TTC549 (cell line): ENCODE results near the gene USP28.

Experiments
- FAIRE-seq: peaks from 2 replicates; lab custom pipeline; 2012; peaks lifted over from hg19 to GRCh38; lab: Jason Lieb, UNC

USP28 gene

GRCh38 chr11:113877670-113878055 is 2.3 kb upstream of the USP28 start:
- FAIRE-seq: no peak

GRCh38 chr11:113876798-113877669 is 1.7 kb upstream of the USP28 start:
- FAIRE-seq: no peak

- FAIRE-seq: no peak
Measured at GRCh38 chr11:113876074-113876797, 864 bp upstream of the USP28 start.

GRCh38 chr11:113874581-113875233 is 665 bp downstream of the USP28 start:
- FAIRE-seq: no peak

- no peak for FAIRE-seq
Measured at GRCh38 chr11:113874096-113874495, 1.3 kb downstream of the USP28 start.

GRCh38 chr11:113873236-113873626 is 2.1 kb downstream of the USP28 start:
- FAIRE-seq: no peak

GRCh38 chr11:113871336-113871735 is 4.0 kb downstream of the USP28 start:
- FAIRE-seq: no peak

GRCh38 chr11:113867843-113868503 is 7.4 kb downstream of the USP28 start:
- FAIRE-seq: no peak

GRCh38 chr11:113865873-113866272 is 9.5 kb downstream of the USP28 start:
- no peak for FAIRE-seq

GRCh38 chr11:113864410-113864809 is 11.0 kb downstream of the USP28 start:
- no peak for FAIRE-seq

GRCh38 chr11:113862435-113862834 is 12.9 kb downstream of the USP28 start:
- no peak for FAIRE-seq

GRCh38 chr11:113859665-113860064 is 15.7 kb downstream of the USP28 start:
- FAIRE-seq: no peak

GRCh38 chr11:113856966-113857759 is 18.2 kb downstream of the USP28 start:
- no peak for FAIRE-seq

GRCh38 chr11:113855803-113856202 is 19.6 kb downstream of the USP28 start:
- FAIRE-seq: no peak

- FAIRE-seq: no peak
Measured at GRCh38 chr11:113850188-113850587, 25.2 kb downstream of the USP28 start.

- FAIRE-seq: no peak
Measured at GRCh38 chr11:113849713-113850112, 25.7 kb downstream of the USP28 start.

GRCh38 chr11:113847580-113847979 is 27.8 kb downstream of the USP28 start:
- no peak for FAIRE-seq

- no peak for FAIRE-seq
Measured at GRCh38 chr11:113847111-113847510, 28.3 kb downstream of the USP28 start.

GRCh38 chr11:113841691-113842090 is 33.7 kb downstream of the USP28 start:
- FAIRE-seq: no peak

- no peak for FAIRE-seq
Measured at GRCh38 chr11:113840932-113841664, 34.3 kb downstream of the USP28 start.

GRCh38 chr11:113839842-113840241 is 35.5 kb downstream of the USP28 start:
- FAIRE-seq: no peak
